Mesendoderm (in vitro differentiated cells): Measurements from ENCODE around the gene NDUFB5.
A peak's percentile ranks its signal among the peaks of the same experiment; 100 is the strongest.

ENCODE experiments used
- DNase-seq: peaks from one replicate; pipeline ENCODE4 v3.0.0; 2013
- H2AK5ac ChIP-seq: 2 replicates; pipeline ENCODE4 v1.6.1; 2013; ENCODE audit warnings: low read length, inconsistent platforms
- H2BK120ac ChIP-seq: 2 replicates; pipeline ENCODE4 v1.6.1; 2013; ENCODE audit warnings: low read depth, mild to moderate bottlenecking, low read length, moderate library complexity, mixed read lengths
- H2BK15ac ChIP-seq: replicated peaks from 2 replicates; pipeline ENCODE4 v1.6.1; 2013; ENCODE audit warnings: low read depth, mild to moderate bottlenecking, moderate library complexity
- H2BK5ac ChIP-seq: 2 replicates; pipeline ENCODE4 v1.6.1; 2013; ENCODE audit warnings: low read length, inconsistent platforms
- H3K18ac ChIP-seq: 2 replicates; pipeline ENCODE4 v1.6.1; 2013; ENCODE audit warnings: mild to moderate bottlenecking, low read length, mixed read lengths
- H3K23ac ChIP-seq: one replicate; pipeline ENCODE4 v1.6.1; 2013; ENCODE audit warnings: low read length
- H3K27ac ChIP-seq: 2 replicates; pipeline ENCODE4 v1.5.1; 2013; ENCODE audit warnings: low read depth, mild to moderate bottlenecking, inconsistent platforms, low read length, moderate library complexity
- H3K27me3 ChIP-seq: 2 replicates; pipeline ENCODE4 v1.6.1; 2013; ENCODE audit warnings: low read length, control low read depth, mild to moderate bottlenecking, inconsistent platforms; ENCODE audit not compliant: insufficient read depth, poor library complexity
- H3K36me3 ChIP-seq: 2 replicates; pipeline ENCODE4 v1.6.1; 2013; ENCODE audit warnings: low read length, inconsistent platforms; ENCODE audit not compliant: control insufficient read depth, insufficient read depth
- H3K4ac ChIP-seq: one replicate; pipeline ENCODE4 v1.6.1; 2013; ENCODE audit warnings: low read depth, mild to moderate bottlenecking, low read length, moderate library complexity
- H3K4me1 ChIP-seq: 2 replicates; pipeline ENCODE4 v1.6.1; 2013; ENCODE audit warnings: low read depth, low read length, inconsistent platforms; ENCODE audit not compliant: control insufficient read depth
- H3K4me2 ChIP-seq: 2 replicates; pipeline ENCODE4 v1.6.1; 2013; ENCODE audit warnings: low read length
- H3K4me3 ChIP-seq: 2 replicates; pipeline ENCODE4 v1.5.1; 2013; ENCODE audit warnings: mild to moderate bottlenecking, low read length
- H3K56ac ChIP-seq: one replicate; pipeline ENCODE4 v1.6.1; 2013; ENCODE audit warnings: low read length
- H3K79me1 ChIP-seq: 2 replicates; pipeline ENCODE4 v1.6.1; 2013; ENCODE audit warnings: low read length, inconsistent platforms
- H3K79me2 ChIP-seq: 2 replicates; pipeline ENCODE4 v1.6.1; 2013; ENCODE audit warnings: mild to moderate bottlenecking, low read length; ENCODE audit not compliant: control insufficient read depth, insufficient read depth
- H3K9ac ChIP-seq: 2 replicates; pipeline ENCODE4 v1.6.1; 2013; ENCODE audit warnings: low read length, inconsistent platforms
- H4K5ac ChIP-seq: one replicate; pipeline ENCODE4 v1.6.1; 2013; ENCODE audit warnings: low read length
- H4K8ac ChIP-seq: one replicate; pipeline ENCODE4 v1.6.1; 2013; ENCODE audit warnings: low read depth, mild to moderate bottlenecking, control low read depth, low read length, moderate library complexity
- WGBS: extraction: QIAGEN DNeasy Blood & Tissue Kit; methylation state at CpG from one replicate; pipeline ENCODE4 v1.1.7; 2013; ENCODE audit warnings: low lambda C conversion rate, missing lambda C conversion rate; ENCODE audit not compliant: insufficient coverage; ENCODE audit errors: extremely low coverage; 5-methylcytosine and 5-hydroxymethylcytosine counted together

The NDUFB5 gene

GRCh38 chr3:179671309-179671708, 66.7 kb downstream of the NDUFB5 start:
- no CpG with 5 or more reads among the region's 1 CpG for WGBS
- no peak overlapping the region for H2BK5ac ChIP-seq
- H3K18ac ChIP-seq: no peak overlapping the region

GRCh38 chr3:179671747-179672242, 67.2 kb downstream of the NDUFB5 start:
- Histone ChIP-seq H3K27ac (no peak overlapping the region), H3K4me1 (peaks cover 1% of the 10 kb centered on the region), H3K79me2 (peaks cover 28% of the 10 kb centered on the region), H3K18ac (no peak overlapping the region), H2BK15ac (no peak overlapping the region), H3K36me3 (no peaks in the 10 kb centered on the region), H2BK5ac (no peak overlapping the region), H3K4me2 (no peak overlapping the region), H3K23ac (no peak overlapping the region), H4K5ac (no peak overlapping the region), H3K79me1 (peaks cover 22% of the 10 kb centered on the region), H3K4me3 (no peak overlapping the region), H3K56ac (no peak overlapping the region), H3K27me3 (no peaks in the 10 kb centered on the region), H4K8ac (no peak overlapping the region), H2BK120ac (no peak overlapping the region), H3K4ac (no peak overlapping the region), H2AK5ac (no peak overlapping the region), H3K9ac (no peak overlapping the region)
- no CpG with 5 or more reads among the region's 15 CpGs for WGBS
- DNase-seq: peak; percentile 29

More at GRCh38 chr3:179671309-179671708, 66.7 kb downstream of the NDUFB5 start:
- H3K36me3 ChIP-seq: no peaks in the 10 kb centered on the region
- H4K8ac ChIP-seq: no peak overlapping the region
- no peak overlapping the region for H4K5ac ChIP-seq
- H3K56ac ChIP-seq: no peak overlapping the region
- H3K9ac ChIP-seq: no peak overlapping the region
- H2BK120ac ChIP-seq: no peak overlapping the region
- H3K4me2 ChIP-seq: no peak overlapping the region
- no peak overlapping the region for H3K23ac ChIP-seq
- H3K27ac ChIP-seq: no peak overlapping the region
- peaks cover 23% of the 10 kb centered on the region for H3K79me1 ChIP-seq
- peaks cover 30% of the 10 kb centered on the region for H3K79me2 ChIP-seq
- H3K4ac ChIP-seq: no peak overlapping the region
- no peaks in the 10 kb centered on the region for H3K27me3 ChIP-seq
- no peak overlapping the region for H2AK5ac ChIP-seq
- no peak overlapping the region for H3K4me3 ChIP-seq
- DNase-seq: no peak
- H3K4me1 ChIP-seq: peaks cover 2% of the 10 kb centered on the region
- no peak overlapping the region for H2BK15ac ChIP-seq

- no peak overlapping the region for H2AK5ac ChIP-seq
- H3K27ac ChIP-seq: no peak overlapping the region
- H3K27me3 ChIP-seq: no peaks in the 10 kb centered on the region
- H3K23ac ChIP-seq: no peak overlapping the region
- H3K4me3 ChIP-seq: no peak overlapping the region
- DNase-seq: no peak
- no peaks in the 10 kb centered on the region for H3K36me3 ChIP-seq
- no peak overlapping the region for H4K8ac ChIP-seq
- no peak overlapping the region for H3K18ac ChIP-seq
- H3K4me2 ChIP-seq: no peak overlapping the region
- H2BK120ac ChIP-seq: no peak overlapping the region
- H3K9ac ChIP-seq: no peak overlapping the region
- peaks cover 17% of the 10 kb centered on the region for H3K79me1 ChIP-seq
- H3K4me1 ChIP-seq: no peaks in the 10 kb centered on the region
- no peak overlapping the region for H3K56ac ChIP-seq
- H2BK5ac ChIP-seq: no peak overlapping the region
- no CpG with 5 or more reads among the region's 4 CpGs for WGBS
- H4K5ac ChIP-seq: no peak overlapping the region
- no peak overlapping the region for H2BK15ac ChIP-seq
- H3K79me2 ChIP-seq: peaks cover 20% of the 10 kb centered on the region
- no peak overlapping the region for H3K4ac ChIP-seq
Observed at GRCh38 chr3:179672918-179673317, 68.3 kb downstream of the NDUFB5 start.

- WGBS: no CpG with 5 or more reads among the region's 8 CpGs
- no peak overlapping the region for H2AK5ac ChIP-seq
- no peaks in the 10 kb centered on the region for H3K27me3 ChIP-seq
- no peak overlapping the region for H3K4me3 ChIP-seq
- no peak overlapping the region for H3K4me2 ChIP-seq
- no peak overlapping the region for H2BK5ac ChIP-seq
- no peak overlapping the region for H3K9ac ChIP-seq
- no peaks in the 10 kb centered on the region for H3K4me1 ChIP-seq
- H3K27ac ChIP-seq: no peak overlapping the region
- H3K23ac ChIP-seq: no peak overlapping the region
- H3K79me2 ChIP-seq: peaks cover 20% of the 10 kb centered on the region
- H2BK15ac ChIP-seq: no peak overlapping the region
- no peak overlapping the region for H4K5ac ChIP-seq
- H3K79me1 ChIP-seq: peaks cover 17% of the 10 kb centered on the region
- no peaks in the 10 kb centered on the region for H3K36me3 ChIP-seq
- no peak overlapping the region for H3K18ac ChIP-seq
- H2BK120ac ChIP-seq: no peak overlapping the region
- H3K4ac ChIP-seq: no peak overlapping the region
- no peak overlapping the region for H4K8ac ChIP-seq
- no peak for DNase-seq
- H3K56ac ChIP-seq: no peak overlapping the region
Observed at GRCh38 chr3:179673523-179673922, 68.9 kb downstream of the NDUFB5 start.

GRCh38 chr3:179676081-179676480, 71.5 kb downstream of the NDUFB5 start:
- Histone ChIP-seq H3K9ac (no peak overlapping the region), H3K36me3 (no peaks in the 10 kb centered on the region), H3K4me3 (no peak overlapping the region), H3K4me1 (no peaks in the 10 kb centered on the region), H3K18ac (no peak overlapping the region), H3K23ac (no peak overlapping the region), H4K8ac (no peak overlapping the region), H3K4ac (no peak overlapping the region), H3K56ac (no peak overlapping the region), H3K27ac (no peak overlapping the region), H4K5ac (no peak overlapping the region), H3K27me3 (no peaks in the 10 kb centered on the region), H2BK120ac (no peak overlapping the region), H2AK5ac (no peak overlapping the region), H3K79me2 (peaks cover 11% of the 10 kb centered on the region), H2BK5ac (no peak overlapping the region), H2BK15ac (no peak overlapping the region), H3K4me2 (no peak overlapping the region), H3K79me1 (peaks cover 12% of the 10 kb centered on the region)
- DNase-seq: no peak
- no CpG with 5 or more reads among the region's 5 CpGs for WGBS
